GM19025 (cell line): ENCODE data around the gene LMAN1L.

Experiments used
- ATAC-seq: cut with Tn5 transposase; IDR thresholded peaks from one replicate; pipeline ENCODE4 v1.9.1; 2021; ENCODE audit warnings: mild to moderate bottlenecking, low read depth, moderate library complexity; ENCODE audit not compliant: unreplicated experiment

The LMAN1L gene

GRCh38 chr15:74809956-74810355, 2.7 kb upstream of the LMAN1L start:
- no peak for ATAC-seq

DNA sequence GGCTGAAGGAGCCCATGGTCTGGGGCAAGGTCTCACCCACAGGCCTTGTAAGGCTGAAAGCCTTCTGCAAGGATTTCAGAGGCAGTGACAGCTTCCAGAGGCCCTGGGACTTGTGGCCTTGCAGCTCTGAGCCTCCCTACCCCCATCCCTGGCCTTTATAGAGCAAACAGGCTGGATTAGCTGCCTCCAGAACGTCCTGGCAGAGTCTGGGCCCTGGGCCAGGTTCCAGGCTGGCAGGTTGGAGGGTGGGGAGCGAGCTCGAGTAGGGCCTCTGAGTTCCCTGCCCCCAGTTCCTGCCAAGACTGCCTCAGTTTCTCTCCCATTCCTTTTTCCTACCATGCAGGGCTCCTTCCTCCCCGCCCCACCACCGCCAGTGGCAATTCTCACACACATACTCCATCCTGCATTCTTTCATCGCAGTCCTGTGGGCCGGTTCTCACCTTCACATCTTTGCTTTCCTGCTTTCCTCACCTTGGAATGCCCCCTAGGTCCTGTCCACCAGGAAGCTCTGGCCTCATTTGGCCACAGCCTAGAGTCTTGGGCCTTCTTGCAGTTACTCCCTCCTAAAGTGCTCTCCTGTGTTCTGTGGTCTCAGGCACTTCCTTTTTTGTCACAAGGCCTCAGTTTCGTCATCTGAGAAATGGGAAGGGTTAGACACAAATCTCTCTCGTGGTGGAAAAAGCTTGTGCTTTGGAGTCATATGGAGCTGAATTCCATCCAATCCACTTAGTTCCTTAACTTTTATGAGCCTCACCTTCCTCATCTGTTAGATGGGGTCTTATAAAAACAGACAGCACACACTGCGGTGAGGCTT, 2.7 kb downstream of the LMAN1L start:
- no peak for ATAC-seq

DNA sequence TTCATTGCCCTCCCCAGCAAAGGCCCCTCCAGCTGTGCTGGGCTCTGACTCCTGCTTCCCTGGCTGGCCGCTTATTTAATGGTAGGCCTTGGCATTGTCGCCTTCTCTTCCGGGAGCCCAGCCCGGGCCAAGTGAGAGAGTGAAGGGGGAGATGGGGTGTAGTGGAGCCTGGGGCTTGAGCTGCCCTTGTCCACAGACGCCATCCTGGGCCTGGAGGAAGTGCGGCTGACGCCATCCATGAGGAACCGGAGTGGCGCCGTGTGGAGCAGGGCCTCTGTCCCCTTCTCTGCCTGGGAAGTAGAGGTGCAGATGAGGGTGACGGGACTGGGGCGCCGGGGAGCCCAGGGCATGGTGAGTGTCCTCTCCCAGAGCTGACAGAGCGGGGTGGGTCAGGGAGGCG, 3.3 kb downstream of the LMAN1L start:
- ATAC-seq = no peak

DNA sequence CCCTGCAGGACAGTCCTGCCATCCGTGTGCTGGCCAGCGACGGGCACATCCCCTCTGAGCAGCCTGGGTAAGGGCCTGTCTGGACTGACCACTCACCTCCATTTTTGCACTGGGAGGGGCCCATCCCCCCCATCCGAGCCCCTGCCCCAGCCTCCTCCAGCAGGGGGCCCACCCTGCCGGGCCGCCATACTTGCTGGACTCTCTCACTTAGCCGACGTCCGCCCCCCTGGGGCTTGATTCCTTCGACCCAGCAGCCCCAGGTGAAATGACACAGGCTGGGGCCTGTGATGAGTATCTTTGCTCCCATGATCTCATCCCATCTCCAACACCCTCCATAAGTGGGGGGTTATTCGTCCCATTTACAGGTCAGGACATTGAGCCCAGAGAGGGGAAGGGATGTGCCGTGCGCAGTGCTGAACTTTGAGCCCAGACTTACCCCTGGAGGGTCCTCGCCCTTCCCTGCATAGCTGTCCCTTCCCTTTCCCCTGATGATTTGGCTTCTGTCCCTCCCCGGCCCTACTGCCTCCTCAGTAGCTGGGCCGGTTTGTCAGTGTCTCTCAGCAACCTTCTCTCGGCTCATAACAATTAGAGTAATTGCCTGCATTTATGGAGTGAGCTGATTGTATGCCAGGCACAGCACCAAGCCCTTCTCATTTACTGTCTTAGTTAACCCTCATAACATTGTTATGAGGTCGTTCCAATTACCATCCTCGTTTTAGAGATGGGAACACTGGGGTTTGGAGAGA, 4.2 kb downstream of the LMAN1L start:
- ATAC-seq = no peak

GRCh38 chr15:74817370-74817737, 4.7 kb downstream of the LMAN1L start:
- no peak for ATAC-seq

DNA sequence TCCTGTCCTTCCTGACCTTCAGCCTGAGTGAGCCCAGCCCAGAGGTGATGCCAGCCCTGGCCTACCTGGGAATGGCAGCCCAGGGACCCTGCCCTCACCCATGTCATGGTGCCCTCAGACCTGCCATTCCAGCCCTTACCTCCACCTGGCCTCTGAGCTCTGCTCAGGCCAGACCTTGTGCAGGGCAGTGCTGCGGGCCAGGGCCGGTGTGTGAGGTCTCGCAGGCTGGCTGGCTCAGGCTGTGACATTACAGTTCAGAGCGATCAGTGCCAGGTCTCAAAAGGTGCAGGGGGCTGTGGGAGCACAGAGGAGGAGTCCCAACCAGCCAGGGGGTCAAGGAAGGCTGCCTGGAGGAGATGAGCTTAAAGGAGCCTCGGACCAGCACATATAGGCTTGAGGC, 7.4 kb downstream of the LMAN1L start:
- no peak for ATAC-seq

GRCh38 chr15:74821091-74821789, 8.6 kb downstream of the LMAN1L start:
- ATAC-seq = no peak

DNA sequence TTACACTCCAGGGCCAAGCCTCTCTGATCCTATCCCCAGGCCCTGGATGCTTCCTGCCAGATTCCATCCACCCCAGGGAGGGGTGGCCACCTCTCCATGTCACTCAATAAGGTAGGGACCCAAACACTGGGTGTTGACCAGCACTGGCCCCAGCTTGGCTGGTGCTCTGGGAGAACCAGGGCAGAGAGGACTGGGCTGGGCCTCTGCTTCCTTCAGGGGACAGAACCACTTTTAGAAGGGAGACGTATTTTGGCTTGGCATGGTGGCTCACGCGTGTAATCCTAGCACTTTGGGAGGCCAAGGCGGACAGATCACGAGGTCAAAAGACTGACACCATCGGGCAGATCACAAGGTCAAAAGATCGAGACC, 9.1 kb downstream of the LMAN1L start:
- ATAC-seq = no peak

- no peak for ATAC-seq
Observed at GRCh38 chr15:74822233-74822632, 9.6 kb downstream of the LMAN1L start.

GRCh38 chr15:74823324-74823723, 10.7 kb downstream of the LMAN1L start:
- no peak for ATAC-seq

DNA sequence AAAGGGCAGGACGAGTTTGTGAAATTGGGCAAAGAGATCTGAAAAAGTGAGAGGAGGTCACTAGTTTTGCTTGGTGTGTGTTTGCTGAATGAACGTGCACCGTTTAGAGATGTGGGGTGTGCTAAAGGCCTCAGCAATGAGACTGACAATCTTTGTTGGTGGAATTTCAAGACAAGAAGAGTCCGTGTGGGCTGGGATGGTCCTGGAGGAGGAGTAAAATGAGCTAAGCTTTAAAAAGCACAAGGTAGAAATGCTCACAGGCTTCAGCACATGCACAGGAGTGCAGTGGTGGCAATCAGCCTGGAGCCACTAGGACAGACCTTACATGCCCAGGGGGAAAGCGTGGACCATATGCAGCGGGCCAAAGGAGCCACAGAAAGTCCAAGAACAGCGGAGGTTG, 12.3 kb downstream of the LMAN1L start:
- no peak for ATAC-seq

- ATAC-seq = no peak
Observed at GRCh38 chr15:74825866-74826265, 13.2 kb downstream of the LMAN1L start.

- no peak for ATAC-seq
Observed at GRCh38 chr15:74826364-74826819, 13.8 kb downstream of the LMAN1L start, which contains the start of gene CPLX3. CPLX3 (plus strand) TSS chr15:74826627; CDS start chr15:74826704, 77 bp downstream.

DNA sequence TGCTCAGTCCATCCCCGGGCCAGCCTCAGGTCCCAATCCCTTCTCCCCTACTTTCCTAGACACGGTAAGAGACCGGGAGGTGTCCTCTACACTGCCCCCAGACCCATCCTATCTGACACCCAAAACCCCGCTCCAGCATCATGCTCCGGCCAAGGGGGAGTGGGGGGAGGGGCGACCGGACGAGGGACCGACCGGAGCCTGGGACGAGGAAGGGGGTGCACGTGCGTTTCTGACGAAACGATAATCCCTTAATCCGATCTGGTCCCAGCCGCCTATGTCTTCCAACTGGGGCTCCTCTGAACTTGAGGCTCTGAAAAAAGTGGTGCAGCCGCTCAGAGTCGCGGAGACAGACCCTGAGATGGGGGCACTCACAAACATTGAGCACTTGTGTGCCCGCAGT, 14.3 kb downstream of the LMAN1L start:
- ATAC-seq = no peak

GRCh38 chr15:74827614-74828013, 15.0 kb downstream of the LMAN1L start:
- no peak for ATAC-seq

GRCh38 chr15:74828835-74829234, 16.2 kb downstream of the LMAN1L start:
- no peak for ATAC-seq

GRCh38 chr15:74829486-74829885, 16.9 kb downstream of the LMAN1L start:
- no peak for ATAC-seq

- no peak for ATAC-seq
Observed at GRCh38 chr15:74829991-74830390, 17.4 kb downstream of the LMAN1L start.

GRCh38 chr15:74830868-74831267, 18.2 kb downstream of the LMAN1L start:
- ATAC-seq = no peak

DNA sequence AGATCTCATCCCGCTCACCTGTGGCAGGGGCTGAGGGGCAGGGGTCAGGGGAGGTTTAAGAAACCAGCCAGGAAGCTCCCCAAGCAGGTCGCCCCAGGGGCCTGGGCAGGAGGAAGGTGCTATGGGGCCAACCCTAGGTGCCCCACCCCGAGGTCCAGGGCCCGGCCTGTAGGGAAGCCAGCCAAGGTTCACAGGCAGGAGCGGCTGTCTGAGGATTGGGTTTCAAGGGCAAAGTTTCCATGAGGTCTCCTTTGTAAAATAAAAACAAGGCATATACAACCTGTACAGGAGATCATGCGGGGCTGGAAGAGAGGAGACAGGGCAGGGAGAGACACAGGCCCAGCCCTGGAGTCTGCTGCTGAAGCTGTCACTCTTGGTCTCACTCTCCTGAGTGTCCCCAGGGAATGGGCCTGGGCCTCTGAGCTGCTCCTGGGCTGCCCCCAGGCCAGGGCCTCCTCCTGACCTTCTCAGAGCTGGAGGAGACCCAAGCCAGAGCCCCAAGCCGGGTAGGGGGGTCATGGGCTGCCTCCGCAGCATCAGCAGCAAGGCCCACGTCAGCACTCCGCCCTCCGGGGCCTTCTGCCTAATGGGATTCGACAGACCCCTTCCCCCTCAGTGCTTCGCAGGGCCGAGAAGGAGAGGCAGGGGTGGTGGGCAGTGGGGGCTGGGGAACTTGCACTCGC, 19.3 kb downstream of the LMAN1L start:
- no peak for ATAC-seq

DNA sequence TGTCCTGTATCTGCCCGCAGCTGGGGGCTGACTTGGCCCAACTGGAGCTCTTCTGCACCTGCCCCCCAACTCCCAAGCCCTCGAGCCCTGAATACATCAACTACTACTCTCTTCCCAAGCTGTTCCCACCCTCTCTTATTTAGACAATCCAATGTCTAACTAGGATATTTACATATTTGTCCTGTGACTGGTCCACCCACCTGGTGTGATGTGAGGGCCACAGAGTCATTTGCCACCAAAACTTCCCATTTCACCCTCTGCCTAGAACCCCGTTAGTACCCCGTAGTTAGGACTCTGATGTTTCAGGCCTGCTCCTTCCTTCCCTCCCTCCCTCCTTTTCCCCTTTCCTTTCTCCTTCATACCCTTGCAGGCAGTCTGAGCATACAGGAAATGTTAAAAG, 20.2 kb downstream of the LMAN1L start:
- no peak for ATAC-seq
